ENCODE measurements around the gene TLR2. TPM values are rescaled to one million over a fixed set of nuclear protein-coding genes. Genes with fewer than 3 reads are reported as not detected.

The TLR2 gene
- total RNA-seq, 2 experiments from 2014 or later: 0.56 to 1.8 TPM

- DNase-seq (no peak), ATAC-seq (no peak)
- H3K27ac Mint-ChIP-seq: no peak overlapping the region
- no peak overlapping the region for H3K4me3 Mint-ChIP-seq
- peaks cover 4% of the 10 kb centered on the region for H3K27me3 Mint-ChIP-seq
- H3K9me3 Mint-ChIP-seq: no peaks in the 10 kb centered on the region
- POLR2A ChIA-PET: no interaction called here
- peaks cover 7% of the 10 kb centered on the region for H3K4me1 Mint-ChIP-seq (ENCODE audit: low read depth)
- intact Hi-C loops (cut with micrococcal nuclease): no loop called here
- no peaks in the 10 kb centered on the region for H3K36me3 Mint-ChIP-seq (ENCODE audit: low read depth)
- no peak for TF ChIP-seq CTCF (IDR thresholded peaks at IDR 0.05)
- CTCF ChIA-PET: interaction anchor here (1.2 to 1.5 kb wide), 2 partner anchors 63 to 72 kb away, joined by 3 read pairs; no protein-coding TSS in a partner anchor
Measured at GRCh38 chr4:153706519-153706918, 22.4 kb downstream of the TLR2 start.

DNA sequence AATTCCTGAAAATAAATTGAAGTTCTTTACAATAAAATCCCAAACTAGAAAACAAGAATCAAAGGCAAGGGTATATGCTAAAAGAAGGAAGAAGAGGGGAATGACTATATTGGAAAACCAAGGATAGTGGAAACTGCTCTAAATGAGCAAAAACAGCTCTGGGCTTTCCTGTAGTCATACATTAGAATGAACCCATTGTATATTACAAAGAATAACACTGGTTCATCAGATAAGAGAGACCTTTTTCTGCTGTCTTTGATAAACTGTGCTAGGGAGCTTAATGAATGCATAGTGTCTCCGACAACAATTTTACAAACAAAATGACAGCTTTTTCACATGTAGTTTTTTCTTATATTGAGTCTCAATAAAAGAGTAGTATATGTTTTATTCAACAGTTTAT is 26.6 kb downstream of the TLR2 start:
- H3K9me3 Mint-ChIP-seq: no peaks in the 10 kb centered on the region
- CTCF ChIA-PET: interaction anchor here (0.9 to 1.6 kb wide), 3 partner anchors 19 to 39 kb away, joined by 3 to 6 read pairs (median 4); no protein-coding TSS in a partner anchor

GRCh38 chr4:153713866-153714646 is 30.0 kb downstream of the TLR2 start:
- no peak for TF ChIP-seq CTCF (IDR thresholded peaks at IDR 0.05)
- Mint-ChIP-seq H3K4me1 (ENCODE audit: low read depth) (no peaks in the 10 kb centered on the region), H3K36me3 (ENCODE audit: low read depth) (no peaks in the 10 kb centered on the region), H3K9me3 (no peaks in the 10 kb centered on the region), H3K27me3 (peaks cover 11% of the 10 kb centered on the region), H3K27ac (no peak overlapping the region), H3K4me3 (no peak overlapping the region)
- ATAC-seq: no peak
- ChIA-PET POLR2A (no interaction called here), CTCF (interaction anchor here (0.9 kb wide), 1 partner anchor 65 kb away, joined by 3 read pairs; no protein-coding TSS in a partner anchor)
- DNase-seq: no peak
- intact Hi-C loops (cut with micrococcal nuclease): no loop called here

More for the DNA sequence above, 26.6 kb downstream of the TLR2 start:
- Mint-ChIP-seq H3K27ac (no peak overlapping the region), H3K36me3 (ENCODE audit: low read depth) (no peaks in the 10 kb centered on the region), H3K4me3 (no peak overlapping the region), H3K27me3 (peaks cover 8% of the 10 kb centered on the region), H3K4me1 (ENCODE audit: low read depth) (peaks cover 7% of the 10 kb centered on the region)
- no peak for TF ChIP-seq CTCF (IDR thresholded peaks at IDR 0.05)
- intact Hi-C loops (cut with micrococcal nuclease): no loop called here
- POLR2A ChIA-PET: interaction anchor here (1.6 kb wide), 1 partner anchor 10 kb away, joined by 4 read pairs; no protein-coding TSS in a partner anchor
- no peak for DNase-seq
- ATAC-seq: no peak

GRCh38 chr4:153722036-153722435 is 38.0 kb downstream of the TLR2 start:
- H3K4me3 Mint-ChIP-seq: no peak overlapping the region
- no peak for DNase-seq
- POLR2A ChIA-PET: no interaction called here
- TF ChIP-seq CTCF (IDR thresholded peaks at IDR 0.05): no peak
- intact Hi-C loops (cut with micrococcal nuclease): no loop called here
- H3K27me3 Mint-ChIP-seq: peaks cover 5% of the 10 kb centered on the region
- H3K36me3 Mint-ChIP-seq (ENCODE audit: low read depth): no peaks in the 10 kb centered on the region
- no peaks in the 10 kb centered on the region for H3K9me3 Mint-ChIP-seq
- ATAC-seq: no peak
- no peaks in the 10 kb centered on the region for H3K4me1 Mint-ChIP-seq (ENCODE audit: low read depth)
- CTCF ChIA-PET: interaction anchor here (3.7 kb wide), 1 partner anchor 28 kb away, joined by 21 read pairs; no protein-coding TSS in a partner anchor
- no peak overlapping the region for H3K27ac Mint-ChIP-seq

DNA sequence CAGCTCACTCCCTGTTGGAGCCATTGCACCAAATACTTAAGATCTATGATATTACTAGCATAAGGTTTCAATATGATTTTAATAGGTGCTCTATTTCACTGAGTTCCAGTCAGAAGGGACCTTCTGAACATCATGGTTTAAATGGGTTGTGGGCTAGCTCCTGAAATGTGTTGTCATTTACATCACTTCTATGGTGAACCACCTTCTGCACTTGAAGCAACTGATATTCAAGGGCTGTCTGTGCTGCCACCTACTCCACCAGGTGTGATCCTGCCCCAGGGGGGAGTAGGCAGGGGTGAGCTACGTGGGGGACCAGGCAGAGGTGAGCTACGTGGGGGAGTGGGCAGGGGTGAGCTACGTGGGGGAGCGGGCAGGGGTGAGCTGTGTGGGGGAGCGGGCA is 40.5 kb downstream of the TLR2 start:
- Mint-ChIP-seq H3K4me1 (ENCODE audit: low read depth) (no peaks in the 10 kb centered on the region), H3K4me3 (no peak overlapping the region), H3K27ac (no peak overlapping the region), H3K9me3 (no peaks in the 10 kb centered on the region), H3K36me3 (ENCODE audit: low read depth) (no peaks in the 10 kb centered on the region), H3K27me3 (peaks cover 3% of the 10 kb centered on the region)
- TF ChIP-seq CTCF (IDR thresholded peaks at IDR 0.05): no peak
- ChIA-PET POLR2A (no interaction called here), CTCF (interaction anchor here (1.8 kb wide), 1 partner anchor 26 kb away, joined by 8 read pairs; no protein-coding TSS in a partner anchor)
- no peak for ATAC-seq
- no peak for DNase-seq
- intact Hi-C loops (cut with micrococcal nuclease): no loop called here

Measured in activated CD8-positive, alpha-beta T cell treated with anti-CD3 and anti-CD28 coated beads for 36 hours (primary cell).